ENCODE data around the gene PSIP1.

GRCh38 chr9:15485836-15486666, 24.7 kb downstream of the PSIP1 start:
- TF ChIP-seq CTCF (IDR thresholded peaks at IDR 0.05) (peak; percentile 57), EZH2 (IDR thresholded peaks at IDR 0.05) (no peak), EZH2phosphoT487 (IDR thresholded peaks at IDR 0.05) (no peak)
